OCI-M1 (cell line): ENCODE results near the gene ZNF217.
A peak's percentile ranks its signal among the peaks of the same experiment; 100 is the strongest.
"Not testable (repeated sequence)": the region's sequence is repeated elsewhere in the genome, so short reads cannot be mapped to it uniquely, and the experiment has no call there.

ENCODE experiments used
- DNase-seq: peaks from one replicate; lab custom pipeline; 2025; lab: John Stamatoyannopoulos, UW

The ZNF217 gene

GRCh38 chr20:53622247-53623133 lies 28.9 kb upstream of the ZNF217 start:
- DNase-seq: peak; percentile 78

- DNase-seq: peak; percentile 87
Observed at GRCh38 chr20:53621482-53622246, 28.0 kb upstream of the ZNF217 start.

- not testable (repeated sequence) for DNase-seq
Observed at GRCh38 chr20:53618490-53619000, 24.9 kb upstream of the ZNF217 start.

GRCh38 chr20:53617791-53618489 lies 24.3 kb upstream of the ZNF217 start:
- DNase-seq: no peak

GRCh38 chr20:53616489-53616888 lies 22.9 kb upstream of the ZNF217 start:
- not testable (repeated sequence) for DNase-seq

GRCh38 chr20:53613748-53614147 lies 20.1 kb upstream of the ZNF217 start:
- no peak for DNase-seq

- not testable (repeated sequence) for DNase-seq
Observed at GRCh38 chr20:53612289-53612688, 18.6 kb upstream of the ZNF217 start.

GRCh38 chr20:53611449-53611894 lies 17.8 kb upstream of the ZNF217 start:
- DNase-seq: peak; percentile 80

GRCh38 chr20:53609491-53610445 lies 16.1 kb upstream of the ZNF217 start:
- DNase-seq: peak; percentile 93

- DNase-seq: peak; percentile 74
Observed at GRCh38 chr20:53608456-53609452, 15.1 kb upstream of the ZNF217 start.

- no peak for DNase-seq
Observed at GRCh38 chr20:53608071-53608455, 14.4 kb upstream of the ZNF217 start.

- DNase-seq: no peak
Observed at GRCh38 chr20:53606364-53606985, 12.8 kb upstream of the ZNF217 start.

- not testable (repeated sequence) for DNase-seq
Observed at GRCh38 chr20:53605401-53605800, 11.8 kb upstream of the ZNF217 start.

GRCh38 chr20:53604846-53605245 lies 11.2 kb upstream of the ZNF217 start:
- DNase-seq: not testable (repeated sequence)

- no peak for DNase-seq
Observed at GRCh38 chr20:53602661-53603060, 9.0 kb upstream of the ZNF217 start.

- no peak for DNase-seq
Observed at GRCh38 chr20:53599910-53600632, 6.4 kb upstream of the ZNF217 start.

- no peak for DNase-seq
Observed at GRCh38 chr20:53599378-53599777, 5.7 kb upstream of the ZNF217 start.

- no peak for DNase-seq
Observed at GRCh38 chr20:53599044-53599362, 5.4 kb upstream of the ZNF217 start.
